GM12865 (cell line): Measurements from ENCODE around the gene LMTK2.

ENCODE experiments used
- DNase-seq: peaks from one replicate; pipeline ENCODE4 v3.0.0; 2010; ENCODE audit warnings: low read depth
- H3K4me3 ChIP-seq: 2 replicates; pipeline ENCODE4 v1.5.1; 2011; ENCODE audit warnings: mild to moderate bottlenecking, low read depth, low read length, control low read depth
- TF ChIP-seq, protein P1 (sequence below): IDR thresholded peaks from 2 replicates; pipeline ENCODE4 v1.5.1; 2011; ENCODE audit warnings: low read length, control low read depth, low read depth, inconsistent platforms; ENCODE audit not compliant: insufficient read depth; ENCODE audit errors: missing control alignments

The LMTK2 gene

GRCh38 chr7:98102170-98102569 lies 4.5 kb upstream of the LMTK2 start:
- no peak overlapping the region for H3K4me3 ChIP-seq
- DNase-seq, result no peak
- TF ChIP-seq, protein P1, sequence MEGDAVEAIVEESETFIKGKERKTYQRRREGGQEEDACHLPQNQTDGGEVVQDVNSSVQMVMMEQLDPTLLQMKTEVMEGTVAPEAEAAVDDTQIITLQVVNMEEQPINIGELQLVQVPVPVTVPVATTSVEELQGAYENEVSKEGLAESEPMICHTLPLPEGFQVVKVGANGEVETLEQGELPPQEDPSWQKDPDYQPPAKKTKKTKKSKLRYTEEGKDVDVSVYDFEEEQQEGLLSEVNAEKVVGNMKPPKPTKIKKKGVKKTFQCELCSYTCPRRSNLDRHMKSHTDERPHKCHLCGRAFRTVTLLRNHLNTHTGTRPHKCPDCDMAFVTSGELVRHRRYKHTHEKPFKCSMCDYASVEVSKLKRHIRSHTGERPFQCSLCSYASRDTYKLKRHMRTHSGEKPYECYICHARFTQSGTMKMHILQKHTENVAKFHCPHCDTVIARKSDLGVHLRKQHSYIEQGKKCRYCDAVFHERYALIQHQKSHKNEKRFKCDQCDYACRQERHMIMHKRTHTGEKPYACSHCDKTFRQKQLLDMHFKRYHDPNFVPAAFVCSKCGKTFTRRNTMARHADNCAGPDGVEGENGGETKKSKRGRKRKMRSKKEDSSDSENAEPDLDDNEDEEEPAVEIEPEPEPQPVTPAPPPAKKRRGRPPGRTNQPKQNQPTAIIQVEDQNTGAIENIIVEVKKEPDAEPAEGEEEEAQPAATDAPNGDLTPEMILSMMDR, result no peak

DNA sequence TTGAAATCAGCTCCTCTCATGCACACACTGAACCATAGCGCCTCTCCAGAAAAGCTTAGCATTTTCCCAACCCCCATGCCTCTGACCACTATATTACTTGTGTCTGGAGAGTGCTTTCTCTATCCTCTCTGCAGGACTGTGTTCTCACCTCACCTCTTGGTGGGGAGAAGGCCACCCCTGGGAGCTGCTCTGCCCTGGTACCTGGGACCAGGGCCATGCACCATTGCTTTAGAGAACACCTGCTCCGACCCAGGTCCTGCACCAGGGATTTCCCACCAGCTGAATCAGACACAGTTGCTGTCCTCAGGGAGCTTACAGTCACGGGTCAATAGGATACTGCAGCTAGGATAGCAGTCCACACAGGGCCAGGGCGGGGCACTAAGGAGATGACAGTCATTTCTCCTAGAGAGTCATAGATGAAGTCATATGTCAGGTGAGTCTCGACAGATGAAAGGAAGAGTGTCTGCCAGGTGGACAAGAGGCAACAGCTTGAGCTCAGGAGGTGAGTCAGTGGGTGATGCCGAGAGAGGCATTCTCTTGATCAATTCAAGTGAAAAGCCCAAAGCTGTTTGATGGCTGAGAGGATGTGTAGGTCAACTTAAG lies 619 bp upstream of the LMTK2 start:
- TF ChIP-seq, protein P1, result no peak
- no peak overlapping the region for H3K4me3 ChIP-seq
- DNase-seq, result peak; percentile 3

- TF ChIP-seq, protein P1, result no peak
- DNase-seq, result peak; percentile 38
- H3K4me3 ChIP-seq, result peak overlapping the region; percentile 94
These were observed 655 bp downstream of the LMTK2 start for GRCh38 chr7:98107313-98107721.

DNA sequence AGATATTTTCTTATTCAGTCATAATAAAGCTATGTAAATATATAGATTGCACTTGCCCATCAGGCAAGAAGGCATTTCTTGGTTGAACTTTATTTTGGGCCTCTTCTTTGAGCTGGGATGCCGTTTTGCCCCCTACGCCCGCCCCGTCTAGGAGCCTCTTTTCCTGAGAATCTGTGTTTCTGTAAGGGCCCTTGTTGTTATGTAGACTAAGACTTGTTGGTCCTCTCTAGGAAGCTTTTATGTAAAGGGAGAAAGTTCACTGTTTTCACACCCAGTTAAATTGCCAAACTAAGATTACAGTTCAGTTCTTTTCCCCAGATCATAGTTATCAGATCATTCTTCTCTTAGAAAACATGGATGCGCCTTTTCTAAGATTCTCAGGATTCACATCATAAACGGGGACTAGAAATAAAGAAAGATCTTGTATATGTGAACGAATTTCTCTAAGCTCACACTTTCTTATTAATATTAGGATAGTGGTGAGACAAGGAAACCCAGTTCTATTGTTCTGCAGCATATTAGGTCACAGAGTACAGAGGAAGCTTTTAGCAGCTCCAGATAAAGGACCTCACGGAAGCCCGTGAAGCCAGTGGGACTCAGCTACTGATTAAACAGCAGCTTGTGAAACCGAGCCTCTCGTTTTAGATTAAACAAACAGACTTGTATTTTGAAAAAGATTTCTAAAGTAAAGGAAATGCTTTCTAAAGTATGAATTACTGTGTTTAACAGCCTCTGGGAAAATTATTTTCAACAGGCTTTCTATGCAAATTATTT lies 3.8 kb downstream of the LMTK2 start:
- no peak overlapping the region for H3K4me3 ChIP-seq
- no peak for DNase-seq
- TF ChIP-seq, protein P1, result no peak

- H3K4me3 ChIP-seq, result no peak overlapping the region
- TF ChIP-seq, protein P1, result no peak
- no peak for DNase-seq
These were observed 5.4 kb downstream of the LMTK2 start for GRCh38 chr7:98112077-98112476.

DNA sequence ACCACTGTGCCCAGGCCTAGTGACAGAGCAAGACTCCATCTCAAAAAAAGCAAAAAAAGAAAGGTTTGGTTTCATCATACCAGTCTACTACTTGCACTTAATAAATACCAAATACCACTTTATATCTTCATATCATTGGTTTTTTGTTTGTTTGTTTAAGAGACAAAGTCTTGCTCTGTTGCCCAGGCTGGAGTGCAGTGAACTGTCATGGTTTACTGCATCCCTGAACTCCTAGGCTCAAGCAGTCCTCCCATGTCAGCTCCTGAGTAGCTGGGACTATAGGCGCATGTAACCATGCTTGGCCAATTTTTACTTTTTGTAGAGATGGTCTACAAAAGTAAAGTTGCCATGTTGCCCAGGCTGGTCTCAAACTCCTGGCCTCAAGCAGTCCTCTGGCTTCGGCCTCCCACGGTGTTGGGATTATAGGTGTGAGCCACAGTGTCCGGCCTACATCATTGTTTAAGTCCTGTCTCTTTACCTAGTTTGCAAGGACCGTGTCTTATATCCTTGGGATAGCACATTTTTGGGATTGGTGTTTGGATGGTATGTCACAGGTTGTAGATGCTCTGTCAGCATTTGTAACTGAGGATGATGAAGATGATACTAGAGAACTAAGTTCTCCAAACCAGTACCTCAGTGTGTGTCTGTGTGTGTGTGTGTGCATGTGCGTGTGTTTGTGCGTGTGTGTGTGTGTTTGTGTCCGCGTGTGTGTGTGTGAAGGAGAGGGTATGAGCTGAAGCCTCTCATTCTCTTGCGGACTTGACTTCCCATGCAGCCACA lies 9.3 kb downstream of the LMTK2 start:
- no peak overlapping the region for H3K4me3 ChIP-seq
- TF ChIP-seq, protein P1, result no peak
- no peak for DNase-seq
